ENCODE data around the gene SUPT20HL1.
"Not testable (repeated sequence)": the region's sequence is repeated elsewhere in the genome, so short reads cannot be mapped to it uniquely, and the experiment has no call there.

The SUPT20HL1 gene

DNA sequence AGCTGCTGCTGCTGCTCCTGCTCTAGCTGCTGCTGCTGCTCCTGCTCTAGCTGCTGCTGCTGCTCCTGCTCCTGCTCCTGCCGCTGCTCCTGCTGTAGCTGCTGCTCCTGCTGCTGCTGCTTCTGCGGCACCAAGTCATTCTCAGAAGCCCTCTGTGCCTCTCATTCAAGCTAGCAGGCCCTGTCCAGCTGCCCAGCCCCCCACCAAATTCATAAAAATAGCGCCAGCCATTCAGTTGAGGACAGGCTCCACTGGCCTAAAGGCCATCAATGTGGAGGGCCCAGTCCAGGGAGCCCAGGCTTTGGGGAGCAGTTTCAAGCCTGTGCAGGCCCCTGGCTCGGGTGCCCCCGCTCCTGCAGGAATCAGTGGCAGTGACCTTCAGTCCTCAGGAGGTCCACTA lies 3.9 kb downstream of the SUPT20HL1 start:
- no peak for DNase-seq

DNA sequence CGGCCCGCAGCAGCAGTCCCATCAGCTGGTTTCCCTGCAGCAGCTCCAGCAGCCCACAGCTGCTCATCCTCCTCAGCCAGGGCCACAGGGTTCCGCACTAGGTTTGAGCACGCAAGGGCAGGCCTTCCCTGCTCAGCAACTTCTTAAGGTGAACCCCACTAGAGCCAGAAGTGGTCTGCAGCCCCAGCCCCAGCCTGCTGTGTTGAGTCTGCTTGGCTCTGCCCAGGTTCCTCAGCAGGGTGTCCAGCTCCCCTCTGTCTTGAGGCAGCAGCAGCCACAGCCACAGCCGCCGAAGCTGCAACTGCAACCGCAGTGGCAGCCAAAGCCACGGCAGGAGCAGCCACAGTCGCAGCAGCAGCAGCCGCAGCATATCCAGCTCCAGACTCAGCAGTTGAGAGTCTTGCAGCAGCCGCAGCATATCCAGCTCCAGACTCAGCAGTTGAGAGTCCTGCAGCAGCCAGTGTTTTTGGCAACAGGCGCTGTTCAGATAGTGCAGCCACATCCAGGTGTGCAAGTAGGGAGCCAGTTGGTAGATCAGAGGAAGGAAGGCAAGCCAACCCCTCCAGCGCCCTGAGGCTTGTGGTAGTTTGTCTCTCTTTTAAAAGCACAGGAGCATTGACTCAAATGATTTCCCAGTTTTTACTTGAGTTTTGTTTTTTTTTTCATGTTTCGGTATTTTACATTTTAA lies 4.6 kb downstream of the SUPT20HL1 start:
- DNase-seq: no peak

DNA sequence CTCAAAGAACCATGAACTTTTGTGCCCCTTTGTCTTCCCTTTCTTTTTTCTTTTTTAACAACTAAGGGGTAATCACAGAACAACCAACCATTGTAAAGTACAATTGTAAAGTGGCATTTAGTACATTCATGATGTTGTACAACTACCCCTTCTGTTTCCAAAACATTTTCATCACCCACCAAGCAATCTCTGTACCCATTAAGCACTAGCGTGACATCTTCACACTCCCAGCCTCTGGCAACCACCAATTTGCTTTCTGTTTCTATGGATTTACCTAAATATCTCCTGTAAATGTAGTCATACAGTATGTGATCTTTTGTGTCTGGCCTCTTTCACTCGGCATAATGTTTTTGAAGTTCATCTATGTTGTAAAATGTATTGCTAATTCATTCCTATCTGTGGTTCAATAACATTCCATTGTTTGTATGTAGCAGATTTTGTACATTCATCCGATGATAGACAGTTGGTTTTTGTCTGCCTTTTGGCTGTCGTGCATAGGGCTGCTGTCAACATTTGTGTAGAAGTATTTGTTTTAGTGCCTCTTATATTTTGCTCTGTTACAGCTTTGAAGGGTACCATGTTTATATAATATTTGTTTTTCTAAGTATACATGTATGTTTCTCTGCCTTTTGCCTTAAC lies 6.4 kb downstream of the SUPT20HL1 start:
- not testable (repeated sequence) for DNase-seq

DNA sequence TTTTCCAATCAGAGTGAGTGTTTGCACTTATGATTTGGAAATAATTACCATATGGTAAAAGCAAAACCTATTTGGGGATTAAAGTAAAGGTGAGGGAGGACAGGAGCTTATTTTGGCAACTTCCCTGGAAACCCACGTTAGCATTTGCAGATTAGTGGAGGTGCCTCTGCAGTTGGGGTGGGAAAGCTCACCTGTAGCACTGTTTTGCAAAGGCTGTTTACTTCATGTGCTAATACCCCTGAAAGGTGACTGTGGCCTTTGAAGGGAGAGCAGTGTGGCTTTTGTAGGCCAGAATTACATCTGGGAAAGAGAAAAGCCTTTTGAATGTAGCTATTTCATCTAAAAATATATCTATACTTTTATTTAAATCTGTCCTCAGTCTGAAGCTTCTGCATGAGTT lies 9.4 kb downstream of the SUPT20HL1 start:
- no peak for DNase-seq

GRCh38 chrX:24371391-24371972 lies 11.0 kb downstream of the SUPT20HL1 start:
- no peak for DNase-seq

DNA sequence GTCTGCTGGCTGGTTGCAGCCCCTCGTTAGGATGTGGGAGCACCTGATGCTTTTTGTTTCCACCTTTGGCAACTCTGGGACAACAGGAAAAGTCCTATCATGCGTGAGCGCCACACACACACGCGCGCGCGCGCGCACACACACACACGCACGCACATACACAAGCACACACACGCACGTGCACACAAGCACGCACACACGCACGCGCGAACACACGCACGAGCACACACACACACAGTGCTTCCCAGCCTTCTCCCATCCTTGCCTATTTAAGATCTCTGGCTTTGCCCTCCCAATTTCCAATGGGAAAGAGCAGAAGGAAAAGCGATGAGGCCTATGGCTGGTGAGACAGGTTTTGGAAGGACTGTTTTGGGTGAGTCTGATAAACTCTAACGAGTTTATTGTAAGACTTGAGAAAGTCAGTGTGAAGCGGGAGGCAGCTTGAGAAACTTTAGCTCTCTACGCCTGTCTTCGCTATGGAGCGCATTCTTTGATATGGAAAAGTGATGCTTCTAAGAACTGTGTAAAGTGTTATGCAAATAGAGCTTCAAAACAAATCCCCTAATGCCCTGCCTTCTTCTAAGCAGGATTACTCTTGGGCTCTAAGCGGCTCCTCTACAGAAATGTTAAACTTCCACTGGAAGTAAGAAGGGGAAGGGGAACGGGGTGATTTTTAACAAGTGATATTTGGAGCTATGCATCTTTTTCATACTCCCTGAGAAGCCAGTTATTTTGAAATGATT lies 11.8 kb downstream of the SUPT20HL1 start:
- DNase-seq: no peak

GRCh38 chrX:24375600-24376131 lies 15.2 kb downstream of the SUPT20HL1 start:
- DNase-seq: no peak

GRCh38 chrX:24376403-24376802 lies 16.0 kb downstream of the SUPT20HL1 start:
- no peak for DNase-seq

GRCh38 chrX:24377195-24377594 lies 16.8 kb downstream of the SUPT20HL1 start:
- DNase-seq: no peak

DNA sequence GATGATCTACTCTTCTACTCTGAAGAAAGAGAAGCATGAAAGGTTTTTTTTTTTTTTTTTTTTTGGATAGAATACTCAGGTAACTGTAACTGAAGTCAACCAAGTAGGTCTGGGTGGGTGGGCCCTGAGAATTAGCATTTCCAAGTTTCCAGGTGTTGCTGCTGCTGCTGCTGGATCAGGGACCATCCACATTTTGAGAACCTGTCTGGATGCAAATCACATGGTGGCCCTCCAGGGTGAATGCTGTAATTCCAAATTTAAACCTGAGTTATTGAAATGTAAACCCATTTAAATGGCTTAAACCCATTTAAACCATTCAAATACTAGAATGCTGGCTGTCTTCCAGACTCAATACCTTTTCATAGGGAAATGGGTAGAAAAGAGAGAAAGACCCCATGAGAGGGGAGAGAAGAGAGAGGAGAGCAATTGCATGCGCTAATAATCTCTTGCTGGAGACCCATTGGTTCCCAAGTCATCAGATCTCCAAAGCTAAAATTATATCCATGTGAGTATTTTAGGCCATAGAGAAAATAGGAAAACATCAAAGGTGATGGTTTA lies 17.6 kb downstream of the SUPT20HL1 start:
- DNase-seq: no peak

- DNase-seq: no peak
Measured at GRCh38 chrX:24378706-24379105, 18.3 kb downstream of the SUPT20HL1 start.

DNA sequence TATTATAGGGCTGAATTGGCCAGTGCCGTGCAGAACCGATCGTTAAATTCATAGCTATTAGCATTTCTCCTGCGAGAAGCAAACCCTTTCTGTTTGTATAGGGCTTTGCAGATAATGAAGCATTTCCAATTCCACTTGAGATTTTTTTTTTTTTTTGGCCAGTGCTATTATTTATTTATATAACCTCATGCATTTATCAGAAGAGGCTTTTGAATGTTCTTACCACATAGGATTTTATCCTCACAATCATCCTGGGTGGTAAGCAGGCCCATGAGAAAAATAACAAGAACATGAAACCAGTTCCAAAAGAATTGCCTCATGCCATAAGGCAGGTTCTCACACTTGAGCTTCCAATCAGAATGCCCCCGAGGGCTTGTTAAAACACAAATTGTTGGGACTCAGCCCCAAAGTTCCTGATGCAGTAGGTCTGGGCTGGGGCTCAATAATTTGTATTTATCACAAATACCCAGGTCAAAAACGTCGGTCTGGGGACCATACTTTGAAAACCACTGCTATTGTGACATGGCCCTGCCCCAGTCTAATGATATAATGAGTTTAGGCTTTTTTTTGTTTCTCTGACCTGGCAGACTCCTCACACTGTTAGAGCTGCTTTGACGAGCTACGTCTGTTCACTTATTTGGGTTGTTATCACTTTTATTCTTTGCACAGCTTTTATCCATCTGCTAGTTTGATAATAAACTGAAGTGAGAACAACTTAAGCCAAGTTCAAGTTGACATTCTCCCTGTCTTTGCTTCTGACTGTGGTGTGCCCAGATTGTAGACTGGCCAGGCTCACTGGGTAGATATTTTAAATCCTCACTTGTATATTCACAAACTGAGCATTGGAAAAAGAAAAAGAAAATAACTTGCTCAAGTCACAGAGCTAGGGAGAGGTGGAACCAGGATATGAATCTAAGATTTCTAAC lies 20.1 kb downstream of the SUPT20HL1 start:
- no peak for DNase-seq

GRCh38 chrX:24382315-24382714 lies 21.9 kb downstream of the SUPT20HL1 start:
- DNase-seq: not testable (repeated sequence)

GRCh38 chrX:24387724-24388123 lies 27.3 kb downstream of the SUPT20HL1 start:
- DNase-seq: no peak

GRCh38 chrX:24391389-24391788 lies 30.9 kb downstream of the SUPT20HL1 start:
- DNase-seq: no peak

DNA sequence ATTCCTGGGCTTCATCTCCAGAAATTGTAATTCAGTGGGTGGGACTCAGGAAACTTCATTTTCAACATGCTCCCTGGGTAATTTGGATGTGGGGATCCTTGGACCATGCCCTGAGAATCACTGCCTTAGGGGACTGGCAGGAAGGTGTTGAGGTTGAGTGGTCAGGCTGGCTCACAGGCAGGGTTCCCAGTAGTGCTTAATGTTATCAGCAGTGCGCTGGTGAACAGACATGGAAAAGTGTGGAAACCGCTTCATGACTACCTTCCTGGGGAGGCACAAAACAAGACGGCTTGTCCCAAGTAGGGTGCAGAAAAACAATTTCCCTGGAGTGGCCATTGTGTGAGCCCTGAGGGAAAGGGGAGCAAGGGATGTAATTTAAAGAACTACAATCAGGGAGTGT lies 31.4 kb downstream of the SUPT20HL1 start:
- DNase-seq: no peak

DNA sequence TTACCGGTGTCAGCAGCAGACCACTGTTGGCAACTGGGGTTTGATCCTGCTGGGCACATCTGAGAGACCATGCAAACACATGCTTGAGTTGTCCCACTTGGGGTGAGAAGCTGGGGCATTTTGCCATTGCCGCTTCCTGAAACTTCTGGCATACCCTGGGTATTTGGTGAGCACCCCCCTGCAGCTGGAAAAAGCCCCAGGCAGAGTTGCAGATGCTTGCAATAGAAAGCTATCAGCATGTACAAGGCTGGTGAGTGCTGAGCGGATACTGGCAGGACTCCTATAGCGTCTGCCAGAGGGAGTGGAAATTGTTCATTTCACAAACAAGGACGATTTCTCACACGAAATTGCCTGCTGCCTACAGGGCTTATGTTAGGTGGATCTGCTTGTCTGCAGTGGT lies 32.3 kb downstream of the SUPT20HL1 start:
- DNase-seq: no peak

- DNase-seq: peak; percentile 38
Measured at GRCh38 chrX:24395775-24396174, 35.3 kb downstream of the SUPT20HL1 start.

GRCh38 chrX:24396236-24396930 lies 35.9 kb downstream of the SUPT20HL1 start:
- DNase-seq: peak; percentile 66

GRCh38 chrX:24396931-24397279 lies 36.5 kb downstream of the SUPT20HL1 start:
- no peak for DNase-seq

GRCh38 chrX:24398766-24399165 lies 38.3 kb downstream of the SUPT20HL1 start:
- DNase-seq: no peak

Data from MV-4-11 (cell line).